Prostate gland (tissue), 2 donors: Measurements from ENCODE around the gene C12orf60. TPM values are rescaled to one million over a fixed set of nuclear protein-coding genes. Genes with fewer than 3 reads are reported as not detected.

Source experiments
- DNase-seq: peaks from one replicate; pipeline ENCODE4 v3.0.0-alpha.2; 2019; ENCODE audit warnings: low spot score
- H3K27ac ChIP-seq, 2 donors: fragments of 200-600 bp; sonication (generic); 2 replicates each; pipeline ENCODE4 v1.5.1; 2017 to 2019
- H3K27me3 ChIP-seq: fragments of 200-600 bp; sonication (generic); replicated peaks from 2 replicates; pipeline ENCODE4 v1.5.1; 2019; ENCODE audit not compliant: insufficient read depth
- H3K36me3 ChIP-seq, 2 donors: fragments of 200-600 bp; sonication (generic); 1 replicate in 1 of 2; 2 replicates in 1 of 2; pipeline versions ENCODE4 v1.5.1 to v1.8.1; 2017 to 2019
- H3K4me1 ChIP-seq: fragments of 200-600 bp; sonication (generic); replicated peaks from 2 replicates; pipeline ENCODE4 v1.5.1; 2019
- H3K4me3 ChIP-seq, 2 donors: fragments of 200-600 bp; sonication (generic); 2 replicates each; pipeline ENCODE4 v1.5.1; 2017 to 2019
- H3K9me3 ChIP-seq: fragments of 200-600 bp; sonication (generic); 2 replicates; pipeline ENCODE4 v1.5.1; 2017
- POLR2A ChIP-seq: fragments of 450-650 bp; IDR thresholded peaks from one replicate; pipeline ENCODE4 v1.6.1; 2016; ENCODE audit warnings: antibody characterized with exemption, mild to moderate bottlenecking
- POLR2AphosphoS5 ChIP-seq: sonication (generic); formaldehyde crosslinking; IDR thresholded peaks from one replicate; pipeline ENCODE4 v1.6.1; 2017; ENCODE audit warnings: antibody characterized with exemption
- WGBS: methylation state at CpG from one replicate; pipeline ENCODE4 v1.1.5; 2018; 5-methylcytosine and 5-hydroxymethylcytosine counted together
- intact Hi-C: fragments of 100-400 bp; cut with DNase I; formaldehyde crosslinking; loops from one replicate; pipeline ENCODE4 v1.14.2; 2022
- total RNA-seq, 2 donors: library from RNA; depleted of rRNA; stranded (reverse); fragments of >200 nt; gene quantifications; one replicate each; pipeline ENCODE4 v1.1.0, GENCODE V29; 2016
- TF ChIP-seq, protein P1 (sequence below), 4 experiments: fragments of 200-600 bp in 2 of 4; fragments of 450-650 bp in 2 of 4; sonication (generic) in 2 of 4; IDR thresholded peaks; 1 replicate in 3 of 4; 2 replicates in 1 of 4; pipeline ENCODE4 v1.5.1; 2016 to 2019; ENCODE audit warnings: antibody characterized with exemption in 4 of 4, mild to moderate bottlenecking in 2 of 4, moderate library complexity in 2 of 4

Gene C12orf60
- total RNA-seq, 2 donors from 2014 or later: 2.0 to 2.6 TPM

DNA sequence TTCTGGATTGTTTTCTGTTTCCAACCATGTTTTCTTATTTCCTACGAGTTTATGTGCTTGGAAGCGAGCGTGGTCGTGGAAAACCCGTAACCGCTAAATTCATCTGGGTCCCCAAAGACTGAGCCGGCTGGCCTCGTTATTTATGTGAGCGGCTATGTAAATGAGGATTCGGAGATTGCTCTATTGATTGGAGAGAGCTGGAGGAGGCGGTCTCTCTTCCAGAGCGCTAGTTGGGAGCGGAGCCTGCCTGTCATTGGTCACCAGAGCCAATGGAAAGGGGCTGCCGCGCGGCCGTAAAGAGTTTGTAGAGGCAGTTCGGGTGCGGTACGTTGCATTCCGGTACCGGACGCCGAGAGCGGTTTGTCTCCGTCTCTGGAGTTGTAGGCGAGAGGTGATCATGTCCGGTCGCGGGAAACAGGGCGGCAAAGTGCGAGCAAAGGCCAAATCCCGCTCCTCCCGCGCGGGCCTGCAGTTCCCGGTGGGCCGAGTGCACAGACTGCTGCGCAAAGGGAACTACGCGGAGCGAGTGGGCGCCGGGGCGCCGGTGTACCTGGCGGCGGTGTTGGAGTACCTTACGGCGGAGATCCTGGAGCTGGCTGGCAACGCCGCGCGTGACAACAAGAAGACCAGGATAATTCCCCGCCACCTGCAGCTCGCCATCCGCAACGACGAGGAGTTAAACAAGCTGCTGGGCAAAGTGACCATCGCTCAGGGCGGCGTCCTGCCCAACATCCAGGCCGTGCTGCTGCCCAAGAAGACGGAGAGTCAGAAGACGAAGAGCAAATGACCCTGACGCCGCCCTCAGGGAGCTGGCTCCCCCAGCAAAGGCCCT lies 29.2 kb upstream of the C12orf60 start:
- no peaks in the 10 kb centered on the region for H3K9me3 ChIP-seq
- no peaks in the 10 kb centered on the region for H3K4me1 ChIP-seq
- intact Hi-C loops: loop anchor here (10.0 kb wide), 1 partner anchor 1011 kb away; the partner anchor contains the start of gene EPS8
- WGBS: 1% methylated on average over 67 of the region's 67 CpGs
- no peaks in the 10 kb centered on the region for H3K27me3 ChIP-seq
- H3K4me3 ChIP-seq: peak overlapping the region; percentile 84 to 88
- peak overlapping the region; percentile 93 to 95 for H3K27ac ChIP-seq
- TF ChIP-seq POLR2A (peak; percentile 97), POLR2AphosphoS5 (peak; percentile 99)
- TF ChIP-seq, protein P1, sequence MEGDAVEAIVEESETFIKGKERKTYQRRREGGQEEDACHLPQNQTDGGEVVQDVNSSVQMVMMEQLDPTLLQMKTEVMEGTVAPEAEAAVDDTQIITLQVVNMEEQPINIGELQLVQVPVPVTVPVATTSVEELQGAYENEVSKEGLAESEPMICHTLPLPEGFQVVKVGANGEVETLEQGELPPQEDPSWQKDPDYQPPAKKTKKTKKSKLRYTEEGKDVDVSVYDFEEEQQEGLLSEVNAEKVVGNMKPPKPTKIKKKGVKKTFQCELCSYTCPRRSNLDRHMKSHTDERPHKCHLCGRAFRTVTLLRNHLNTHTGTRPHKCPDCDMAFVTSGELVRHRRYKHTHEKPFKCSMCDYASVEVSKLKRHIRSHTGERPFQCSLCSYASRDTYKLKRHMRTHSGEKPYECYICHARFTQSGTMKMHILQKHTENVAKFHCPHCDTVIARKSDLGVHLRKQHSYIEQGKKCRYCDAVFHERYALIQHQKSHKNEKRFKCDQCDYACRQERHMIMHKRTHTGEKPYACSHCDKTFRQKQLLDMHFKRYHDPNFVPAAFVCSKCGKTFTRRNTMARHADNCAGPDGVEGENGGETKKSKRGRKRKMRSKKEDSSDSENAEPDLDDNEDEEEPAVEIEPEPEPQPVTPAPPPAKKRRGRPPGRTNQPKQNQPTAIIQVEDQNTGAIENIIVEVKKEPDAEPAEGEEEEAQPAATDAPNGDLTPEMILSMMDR (IDR thresholded peaks at IDR 0.05): peak in 2 of 4 experiments; percentile 13 to 16
- no peaks in the 10 kb centered on the region for H3K36me3 ChIP-seq
- DNase-seq: peak; percentile 99

- Histone ChIP-seq H3K9me3 (no peaks in the 10 kb centered on the region), H3K4me1 (no peaks in the 10 kb centered on the region), H3K4me3 (peak overlapping the region; percentile 84 to 88), H3K27ac (peak overlapping the region; percentile 93 to 95), H3K36me3 (no peaks in the 10 kb centered on the region), H3K27me3 (no peaks in the 10 kb centered on the region)
- intact Hi-C loops: loop anchor here (10.0 kb wide), 1 partner anchor 1010 kb away; the partner anchor contains the start of gene EPS8
- TF ChIP-seq POLR2A (no peak), POLR2AphosphoS5 (peak; percentile 63)
- TF ChIP-seq, protein P1 (IDR thresholded peaks at IDR 0.05): peak in 1 of 4 experiments; percentile 3
- WGBS: 2% methylated on average over 34 of the region's 34 CpGs
- peak; percentile 53 for DNase-seq
Measured at GRCh38 chr12:14774906-14775635, 28.4 kb upstream of the C12orf60 start.

GRCh38 chr12:14775636-14775980 lies 27.9 kb upstream of the C12orf60 start:
- Histone ChIP-seq H3K4me1 (no peaks in the 10 kb centered on the region), H3K27me3 (no peaks in the 10 kb centered on the region), H3K4me3 (peak overlapping the region; percentile 84 to 88), H3K27ac (peak overlapping the region; percentile 93 to 95), H3K9me3 (no peaks in the 10 kb centered on the region), H3K36me3 (no peaks in the 10 kb centered on the region)
- intact Hi-C loops: loop anchor here (10.0 kb wide), 1 partner anchor 1009 kb away; the partner anchor contains the start of gene EPS8
- 25% methylated on average over 1 of the region's 1 CpG for WGBS
- no peak for TF ChIP-seq POLR2A
- DNase-seq: no peak

GRCh38 chr12:14776236-14776961 lies 27.1 kb upstream of the C12orf60 start:
- DNase-seq: no peak
- Histone ChIP-seq H3K27me3 (no peaks in the 10 kb centered on the region), H3K4me3 (peak overlapping the region; percentile 84 to 88), H3K36me3 (no peaks in the 10 kb centered on the region), H3K9me3 (no peaks in the 10 kb centered on the region), H3K4me1 (no peaks in the 10 kb centered on the region), H3K27ac (peak overlapping the region; percentile 93 to 95)
- WGBS: 40% methylated on average over 5 of the region's 5 CpGs
- TF ChIP-seq, protein P1 (IDR thresholded peaks at IDR 0.05): peak in 2 of 4 experiments; percentile 21 to 52
- no peak for TF ChIP-seq POLR2AphosphoS5
- TF ChIP-seq POLR2A: no peak
- intact Hi-C loops: loop anchor here (10.0 kb wide), 1 partner anchor 1008 kb away; the partner anchor contains the start of gene EPS8

- WGBS: 22% methylated on average over 3 of the region's 3 CpGs
- Histone ChIP-seq H3K36me3 (no peaks in the 10 kb centered on the region), H3K27ac (peak overlapping the region; percentile 93 to 95), H3K9me3 (no peaks in the 10 kb centered on the region), H3K4me1 (no peaks in the 10 kb centered on the region), H3K27me3 (no peaks in the 10 kb centered on the region), H3K4me3 (no peak overlapping the region)
- DNase-seq: peak; percentile 73
- no peak for TF ChIP-seq POLR2A
- peak; percentile 72 for TF ChIP-seq POLR2AphosphoS5
- intact Hi-C loops: loop anchor here (10.0 kb wide), 1 partner anchor 1008 kb away; the partner anchor contains the start of gene EPS8
Measured at GRCh38 chr12:14777271-14777670, 26.2 kb upstream of the C12orf60 start.
